Muscle of arm (tissue), 12 donors: ENCODE results near the gene PTPRR. TPM values are rescaled to one million over a fixed set of nuclear protein-coding genes. Genes with fewer than 3 reads are reported as not detected.

ENCODE experiments used
- DNase-seq: peaks from one replicate; pipeline ENCODE4 v3.0.0-alpha.2; 2013
- polyA plus RNA-seq, 12 donors: library from polyadenylated mRNA; unstranded; fragments of 120-200 nt; gene quantifications; one replicate each; pipeline ENCODE4 v1.2.1, GENCODE V29; 2013; ENCODE audit not compliant: insufficient read length in 12 of 12

The PTPRR gene
- polyA plus RNA-seq, 12 donors = 0.88 to 2.4 (median 1.7) TPM; not detected in 2

- DNase-seq = peak; percentile 28
These were observed 274.8 kb downstream of the PTPRR start for GRCh38 chr12:70645494-70646317.

DNA sequence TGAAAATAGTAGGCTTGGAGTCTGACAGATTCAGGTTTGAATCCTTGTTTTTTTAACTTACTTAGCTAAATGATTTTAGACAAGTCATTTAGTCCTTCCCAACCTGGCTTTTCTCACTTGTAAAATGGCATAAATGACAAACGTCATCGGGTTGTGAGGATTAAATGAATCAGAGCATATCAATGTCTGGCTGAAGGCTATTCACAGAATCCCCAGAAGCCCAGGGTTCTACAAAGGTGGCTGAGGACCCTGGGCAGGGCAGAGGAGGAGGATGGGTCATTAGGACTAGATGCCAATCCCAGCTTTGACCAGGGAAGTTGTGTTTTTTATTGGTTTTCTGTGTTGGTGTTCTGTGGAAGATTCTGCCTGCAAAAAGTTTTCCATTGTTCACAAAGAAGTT is 275.7 kb downstream of the PTPRR start:
- no peak for DNase-seq

DNA sequence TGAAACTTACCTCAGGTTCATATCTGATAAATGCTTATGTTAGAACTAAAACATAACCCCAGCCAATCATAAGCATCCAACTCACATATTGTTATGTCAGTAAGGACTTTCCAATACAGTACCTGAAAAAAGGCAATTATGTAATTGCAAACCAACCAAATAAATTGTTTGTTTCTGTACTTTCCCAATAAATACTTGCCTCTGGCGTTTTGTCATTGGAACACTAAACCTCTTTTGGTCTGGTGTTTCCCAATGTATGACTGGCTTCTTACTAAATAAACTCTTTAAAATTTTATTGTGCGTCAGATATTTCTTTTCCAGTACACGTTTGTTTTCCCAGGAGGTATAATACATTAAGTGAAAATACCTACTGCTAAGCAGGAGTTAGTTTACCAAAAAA is 276.6 kb downstream of the PTPRR start:
- DNase-seq = no peak

DNA sequence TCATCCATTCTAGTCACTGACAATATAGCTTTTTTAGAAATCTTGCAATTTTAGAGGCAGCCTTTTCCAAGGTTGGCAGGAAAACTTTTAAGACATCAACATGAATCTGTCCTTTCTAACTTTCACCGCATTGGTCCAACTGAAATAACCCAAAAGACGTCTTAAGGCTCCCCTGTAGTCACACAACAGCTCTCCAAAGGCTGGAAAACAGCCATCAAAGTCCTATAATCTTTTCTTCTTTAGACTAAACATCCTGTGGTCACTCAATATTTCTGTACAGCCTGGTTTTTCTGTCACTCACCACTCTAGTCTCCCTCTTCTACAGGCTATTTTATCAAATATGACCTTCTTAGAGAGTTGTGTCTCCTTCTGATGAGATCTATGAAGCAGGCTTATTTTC is 278.8 kb downstream of the PTPRR start:
- no peak for DNase-seq

- DNase-seq = no peak
These were observed 279.6 kb downstream of the PTPRR start for GRCh38 chr12:70640901-70641300.

- DNase-seq = no peak
These were observed 281.0 kb downstream of the PTPRR start for GRCh38 chr12:70639535-70639934.

DNA sequence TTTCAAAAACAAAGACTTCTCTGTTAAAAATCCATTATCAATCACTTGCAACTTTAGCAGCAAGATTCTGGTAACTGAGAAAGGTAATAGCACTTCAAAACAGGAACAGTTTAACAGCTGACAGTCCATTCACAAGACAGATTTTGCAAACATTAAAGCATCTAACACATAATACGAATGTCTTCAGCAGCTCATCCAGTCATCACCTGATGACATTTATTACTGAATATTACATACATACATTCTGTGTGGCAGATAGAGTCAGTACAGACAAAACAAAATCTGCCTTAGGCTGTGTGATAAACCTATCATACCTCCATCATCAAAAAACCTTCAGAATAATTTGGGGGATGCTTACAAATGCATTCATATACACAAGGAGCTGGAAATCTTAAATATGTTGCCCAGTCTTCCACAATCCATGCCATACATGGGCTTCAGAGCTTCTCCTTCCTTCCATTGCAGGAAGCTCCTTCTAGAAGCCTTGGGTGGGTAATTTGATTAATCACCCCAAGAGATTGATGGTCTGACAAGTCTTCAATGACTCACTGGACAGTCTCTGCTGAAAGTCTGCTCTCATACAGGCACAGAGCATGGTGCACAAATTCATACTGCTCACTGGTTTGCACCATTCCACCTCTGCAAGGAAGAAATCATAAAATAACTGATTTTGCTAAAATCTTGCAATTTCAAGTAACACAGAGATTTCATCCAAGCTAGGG is 281.7 kb downstream of the PTPRR start:
- DNase-seq = no peak

GRCh38 chr12:70637303-70638085 is 283.0 kb downstream of the PTPRR start, which contains the start of gene PTPRB:
PTPRB (minus strand) TSS chr12:70637429; CDS start chr12:70637395, 34 bp downstream.
- DNase-seq = no peak

DNA sequence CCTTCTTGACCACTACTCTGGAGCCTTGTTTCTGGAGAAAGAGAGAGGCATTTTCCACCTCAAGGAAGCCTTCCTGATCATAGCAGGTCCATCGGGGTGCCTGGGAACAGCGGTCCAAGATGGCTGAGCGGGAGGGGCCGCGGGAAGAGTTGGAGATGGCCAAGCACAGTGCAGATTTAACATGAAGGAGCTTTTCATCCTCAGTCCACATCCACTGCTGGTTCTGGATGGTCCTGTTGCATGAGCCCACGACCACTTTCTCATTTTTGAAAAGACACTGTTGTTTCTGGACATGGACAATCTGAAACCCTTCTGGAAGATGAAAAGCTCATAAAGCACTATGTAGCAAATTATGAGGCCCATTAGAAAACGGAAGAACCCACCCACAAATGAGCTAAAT is 284.8 kb downstream of the PTPRR start:
- DNase-seq = no peak

GRCh38 chr12:70628701-70629480 is 291.6 kb downstream of the PTPRR start:
- DNase-seq = no peak

GRCh38 chr12:70627677-70628076 is 292.9 kb downstream of the PTPRR start:
- DNase-seq = no peak

DNA sequence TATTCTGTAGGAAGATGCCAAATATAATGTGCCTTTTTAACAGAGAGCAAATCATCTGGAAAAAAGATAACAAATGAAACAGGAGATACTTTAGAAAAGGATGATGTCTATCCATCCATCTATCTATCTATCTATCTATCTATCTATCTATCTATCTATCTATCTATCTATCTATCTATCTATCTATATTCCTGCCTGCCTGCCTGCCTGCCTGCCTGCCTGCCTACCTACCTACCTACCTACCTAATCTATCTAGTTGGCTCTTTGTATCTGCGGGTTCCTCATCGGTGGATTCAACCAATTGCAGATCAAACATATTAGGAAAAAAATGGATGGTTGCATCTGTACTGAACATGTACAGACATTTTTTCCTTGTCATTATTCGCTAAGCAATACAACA is 294.4 kb downstream of the PTPRR start:
- DNase-seq = no peak

GRCh38 chr12:70619471-70620152 is 300.9 kb downstream of the PTPRR start:
- DNase-seq = no peak

DNA sequence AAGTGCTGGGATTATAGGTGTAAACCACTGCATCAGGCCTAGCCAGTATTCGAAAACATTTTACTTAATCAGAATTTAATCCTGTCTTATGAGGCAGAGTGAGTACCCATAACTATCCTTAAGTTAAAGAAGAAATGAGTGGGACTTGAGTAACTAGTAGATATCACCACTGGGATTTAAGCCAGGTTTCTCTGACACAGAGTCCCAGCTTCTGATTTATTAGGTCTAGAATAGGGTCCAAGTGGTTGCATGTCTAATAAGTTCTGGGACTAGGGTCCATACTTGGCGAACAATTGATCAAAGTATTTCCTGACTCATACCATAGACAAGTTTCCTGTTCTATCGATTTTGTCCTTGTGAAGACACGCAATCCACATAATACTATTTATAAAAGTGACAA is 302.2 kb downstream of the PTPRR start:
- no peak for DNase-seq

GRCh38 chr12:70617450-70617849 is 303.1 kb downstream of the PTPRR start:
- no peak for DNase-seq

- DNase-seq = no peak
These were observed 305.2 kb downstream of the PTPRR start for GRCh38 chr12:70615174-70615866.

DNA sequence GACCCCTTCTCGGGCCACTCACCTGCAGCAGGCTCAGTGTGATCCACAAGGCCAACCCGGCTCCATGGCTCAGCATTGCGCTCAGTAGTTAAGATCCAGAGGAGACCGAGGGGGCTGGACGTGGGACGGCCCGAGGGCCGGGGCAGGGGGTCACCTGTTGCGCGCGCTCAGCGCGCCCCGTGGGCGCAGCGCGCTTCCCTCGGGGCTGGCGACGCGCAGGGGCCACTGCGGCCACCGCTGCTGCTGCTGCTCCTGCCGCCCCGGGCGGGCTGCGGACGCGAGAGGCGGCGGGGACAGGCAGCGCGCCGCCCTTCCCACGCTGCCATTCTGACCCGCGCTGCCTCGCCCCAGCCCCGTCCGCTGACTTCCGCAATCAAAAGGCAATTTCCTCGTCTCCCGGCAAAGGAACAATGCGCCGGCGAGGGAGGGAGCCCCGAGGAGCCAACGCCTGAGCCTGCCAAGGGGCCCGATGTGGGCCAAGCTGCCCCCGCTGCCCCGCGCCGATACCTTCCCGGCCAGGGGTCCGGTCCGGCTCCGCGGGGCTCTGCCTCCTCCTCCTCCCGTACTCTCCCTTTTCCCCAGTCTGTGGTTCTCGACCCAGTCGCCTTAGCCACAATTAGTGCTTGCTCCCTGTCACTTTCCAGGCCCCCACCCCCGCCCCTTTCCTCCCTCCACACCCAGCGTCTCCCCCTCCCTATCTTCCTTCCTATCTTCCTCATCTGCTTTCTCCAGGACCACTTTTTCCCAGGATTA is 310.6 kb downstream of the PTPRR start:
- DNase-seq = no peak

DNA sequence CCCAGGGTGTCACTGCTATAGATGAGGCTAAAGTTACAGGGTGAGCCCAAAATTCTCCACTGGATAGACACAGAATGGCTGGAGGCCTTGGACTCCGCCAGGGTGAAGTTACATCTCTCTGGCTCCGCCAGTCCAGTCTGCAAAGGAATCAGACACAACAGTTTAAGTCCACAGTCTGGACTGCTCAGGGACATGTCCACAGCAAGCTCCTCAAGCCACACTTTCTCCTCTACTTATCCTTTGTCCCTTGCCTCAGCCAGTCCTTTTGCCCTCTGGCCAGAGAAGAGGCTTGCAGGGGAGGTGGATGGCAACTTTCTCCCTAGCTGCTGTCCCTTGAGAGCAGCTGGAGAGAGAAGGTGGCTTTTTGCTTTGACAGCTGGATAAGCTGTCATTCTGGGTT is 311.3 kb downstream of the PTPRR start:
- no peak for DNase-seq

DNA sequence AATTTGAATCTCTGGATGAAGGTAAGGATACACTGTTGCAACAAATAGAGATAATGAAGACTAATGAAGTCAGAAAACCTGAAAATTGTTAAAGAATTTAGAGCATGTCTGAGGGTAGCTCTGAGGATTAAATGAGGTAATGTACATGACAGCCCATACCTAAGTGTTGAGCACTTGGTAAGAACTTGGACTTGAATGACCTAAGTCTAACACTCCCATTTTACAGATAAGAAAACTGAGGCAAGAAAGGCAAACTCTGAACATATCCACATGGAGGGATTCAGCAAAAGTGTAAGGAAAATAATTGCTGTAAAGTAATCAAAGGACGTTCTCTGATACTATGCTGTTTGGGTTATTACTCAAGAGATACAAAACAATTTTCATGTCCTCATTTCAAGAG is 312.4 kb downstream of the PTPRR start:
- DNase-seq = no peak

DNA sequence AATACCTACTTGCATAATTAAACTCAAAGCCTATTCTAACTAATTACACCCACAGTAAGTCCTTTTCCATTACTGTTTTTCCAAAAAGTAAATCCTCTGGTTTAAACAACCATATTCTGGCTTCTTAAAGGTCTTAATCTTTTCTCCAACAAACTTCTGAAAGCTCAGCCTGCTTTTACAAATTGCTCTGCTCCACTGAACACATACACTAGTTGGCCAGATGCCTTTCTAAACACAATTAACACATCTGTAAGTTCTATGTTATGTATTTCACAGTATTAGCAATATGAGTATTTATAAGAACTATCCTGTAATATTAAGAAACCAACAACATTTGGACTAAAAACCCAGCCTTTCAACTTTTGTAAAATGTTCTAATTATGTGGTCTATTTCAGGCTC is 313.4 kb downstream of the PTPRR start:
- no peak for DNase-seq
